Osteoblast (primary cell): ENCODE data around the gene DMBT1. TPM values are rescaled to one million over a fixed set of nuclear protein-coding genes. Genes with fewer than 3 reads are reported as not detected.

Experiments used
- DNase-seq: peaks from one replicate; pipeline ENCODE4 v3.0.0; 2011; ENCODE audit warnings: low spot score, mixed read lengths; ENCODE audit not compliant: insufficient read length; ENCODE audit errors: missing footprints
- H2AFZ ChIP-seq: 2 replicates; pipeline ENCODE4 v1.6.0; 2011; ENCODE audit warnings: mild to moderate bottlenecking, low read length
- H3K27ac ChIP-seq: 2 replicates; pipeline ENCODE4 v1.5.1; 2011; ENCODE audit warnings: mild to moderate bottlenecking, low read depth, low read length, moderate library complexity
- H3K27me3 ChIP-seq: 2 replicates; pipeline ENCODE4 v1.6.0; 2012; ENCODE audit warnings: mild to moderate bottlenecking, control low read depth, inconsistent platforms, low read length, moderate library complexity; ENCODE audit not compliant: insufficient read depth
- H3K36me3 ChIP-seq: 2 replicates; pipeline ENCODE4 v1.5.1; 2011; ENCODE audit warnings: mild to moderate bottlenecking, low read length, control low read depth, moderate library complexity; ENCODE audit not compliant: insufficient read depth
- H3K4me1 ChIP-seq: 2 replicates; pipeline ENCODE4 v1.5.1; 2011; ENCODE audit warnings: mild to moderate bottlenecking, low read length, control low read depth, moderate library complexity; ENCODE audit not compliant: insufficient read depth
- H3K4me2 ChIP-seq: 2 replicates; pipeline ENCODE4 v1.6.0; 2011; ENCODE audit warnings: mild to moderate bottlenecking, low read length; ENCODE audit not compliant: insufficient read depth
- H3K4me3 ChIP-seq: fragments of 200-600 bp; sonication (generic); 3 replicates; pipeline ENCODE4 v1.5.1; 2012; ENCODE audit warnings: mild to moderate bottlenecking, low read length, inconsistent platforms; ENCODE audit not compliant: insufficient read depth
- H3K79me2 ChIP-seq: 2 replicates; pipeline ENCODE4 v1.6.0; 2012; ENCODE audit warnings: mild to moderate bottlenecking, low read length, control low read depth, inconsistent platforms; ENCODE audit not compliant: insufficient read depth
- H3K9me3 ChIP-seq: 2 replicates; pipeline ENCODE4 v1.5.1; 2011; ENCODE audit warnings: low read depth, low read length, control low read depth
- H4K20me1 ChIP-seq: 2 replicates; pipeline ENCODE4 v1.6.0; 2012; ENCODE audit warnings: mild to moderate bottlenecking, low read length, control low read depth; ENCODE audit not compliant: insufficient read depth
- CTCF ChIP-seq: IDR thresholded peaks from 2 replicates; pipeline ENCODE4 v1.5.1; 2011; ENCODE audit warnings: mild to moderate bottlenecking, low read depth, low read length, moderate library complexity; ENCODE audit errors: extremely low read depth
- total RNA-seq: library from RNA; depleted of rRNA; stranded (reverse); fragments of >200 nt; gene quantifications from 2 replicates; pipeline ENCODE4 v1.2.3, GENCODE V29; 2012

DMBT1 gene
- total RNA-seq, 1 donor = under 0.01 TPM

- Histone ChIP-seq H3K4me3 (no peak overlapping the region), H3K27ac (no peak overlapping the region), H3K4me1 (no peaks in the 10 kb centered on the region), H3K36me3 (no peaks in the 10 kb centered on the region), H4K20me1 (no peaks in the 10 kb centered on the region), H3K4me2 (peak overlapping the region; percentile 37), H3K9me3 (no peaks in the 10 kb centered on the region), H2AFZ (peak overlapping the region; percentile 69), H3K79me2 (no peaks in the 10 kb centered on the region), H3K27me3 (peaks cover 6% of the 10 kb centered on the region)
- TF ChIP-seq CTCF = no peak
- DNase-seq = no peak
Observed at GRCh38 chr10:122530177-122530576, 30.4 kb upstream of the DMBT1 start.

GRCh38 chr10:122531261-122531660 is 29.3 kb upstream of the DMBT1 start:
- Histone ChIP-seq H3K36me3 (no peaks in the 10 kb centered on the region), H2AFZ (no peak overlapping the region), H3K9me3 (no peaks in the 10 kb centered on the region), H3K4me1 (no peaks in the 10 kb centered on the region), H3K4me2 (no peak overlapping the region), H4K20me1 (no peaks in the 10 kb centered on the region), H3K27ac (no peak overlapping the region), H3K4me3 (no peak overlapping the region), H3K27me3 (peaks cover 3% of the 10 kb centered on the region), H3K79me2 (no peaks in the 10 kb centered on the region)
- TF ChIP-seq CTCF = no peak
- no peak for DNase-seq

GRCh38 chr10:122531939-122532338 is 28.6 kb upstream of the DMBT1 start:
- Histone ChIP-seq H3K4me3 (no peak overlapping the region), H3K27me3 (peaks cover 2% of the 10 kb centered on the region), H3K79me2 (no peaks in the 10 kb centered on the region), H3K4me1 (no peaks in the 10 kb centered on the region), H3K4me2 (no peak overlapping the region), H3K27ac (no peak overlapping the region), H3K9me3 (no peaks in the 10 kb centered on the region), H2AFZ (no peak overlapping the region), H3K36me3 (no peaks in the 10 kb centered on the region), H4K20me1 (no peaks in the 10 kb centered on the region)
- DNase-seq = no peak
- no peak for TF ChIP-seq CTCF

GRCh38 chr10:122532601-122533296 is 27.8 kb upstream of the DMBT1 start:
- Histone ChIP-seq H3K27me3 (peaks cover 2% of the 10 kb centered on the region), H3K27ac (no peak overlapping the region), H3K4me3 (no peak overlapping the region), H3K36me3 (no peaks in the 10 kb centered on the region), H2AFZ (no peak overlapping the region), H3K79me2 (no peaks in the 10 kb centered on the region), H3K4me2 (no peak overlapping the region), H3K9me3 (no peaks in the 10 kb centered on the region), H3K4me1 (no peaks in the 10 kb centered on the region), H4K20me1 (no peaks in the 10 kb centered on the region)
- no peak for DNase-seq
- TF ChIP-seq CTCF = no peak
